ENCODE results near the gene NFKBIL1.

DNA sequence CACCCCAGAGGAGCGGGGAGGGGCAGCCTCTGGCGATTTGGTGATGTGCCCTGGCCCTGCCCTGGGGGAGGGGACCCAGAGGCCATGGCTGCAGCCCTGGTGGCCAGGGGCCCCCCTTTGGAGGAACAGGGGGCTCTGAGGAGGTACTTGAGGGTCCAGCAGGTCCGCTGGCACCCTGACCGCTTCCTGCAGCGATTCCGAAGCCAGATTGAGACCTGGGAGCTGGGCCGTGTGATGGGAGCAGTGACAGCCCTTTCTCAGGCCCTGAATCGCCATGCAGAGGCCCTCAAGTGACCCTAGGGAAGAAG, 10.9 kb downstream of the NFKBIL1 start:
- TF ChIP-seq POLR2A (IDR thresholded peaks at IDR 0.05) (no peak), CTCF (IDR thresholded peaks at IDR 0.05) (no peak)

Data from adrenal gland (tissue), 5 donors.